Activated CD4-positive, alpha-beta T cell treated with anti-CD3 and anti-CD28 coated beads, Interleukin-2, amount 10 ng/mL, durations not matched to agents 24 days and 14 days (primary cell): ENCODE measurements around the gene TTL. TPM values are rescaled to one million over a fixed set of nuclear protein-coding genes. Genes with fewer than 3 reads are reported as not detected.
"Not testable (repeated sequence)": the region's sequence is repeated elsewhere in the genome, so short reads cannot be mapped to it uniquely, and the experiment has no call there.

ENCODE experiments used
- DNase-seq: peaks from one replicate; pipeline ENCODE4 v3.0.0; 2022
- H3K27ac Mint-ChIP-seq: one replicate; pipeline ENCODE4 v1.8.0; 2022; ENCODE audit warnings: mild to moderate bottlenecking, mixed read lengths
- H3K27me3 Mint-ChIP-seq: one replicate; pipeline ENCODE4 v1.8.0; 2022; ENCODE audit warnings: mixed read lengths
- H3K36me3 Mint-ChIP-seq: one replicate; pipeline ENCODE4 v1.8.0; 2022; ENCODE audit warnings: low read depth, mild to moderate bottlenecking, mixed read lengths
- H3K4me1 Mint-ChIP-seq: one replicate; pipeline ENCODE4 v1.8.0; 2021; ENCODE audit warnings: mixed read lengths
- H3K4me3 Mint-ChIP-seq: one replicate; pipeline ENCODE4 v1.8.0; 2022; ENCODE audit warnings: mild to moderate bottlenecking, moderate library complexity, mixed read lengths
- H3K9me3 Mint-ChIP-seq: one replicate; pipeline ENCODE4 v1.8.0; 2021; ENCODE audit warnings: mixed read lengths
- intact Hi-C: fragments of 100-400 bp; cut with micrococcal nuclease; formaldehyde crosslinking; loops from one replicate; pipeline ENCODE4 v1.15.1; 2023
- total RNA-seq: library from RNA; stranded (reverse); gene quantifications from 2 replicates; pipeline ENCODE4 v1.2.3, GENCODE V29; 2022

TTL gene
- total RNA-seq, 1 donor from 2014 or later = 44.6 TPM

GRCh38 chr2:112518807-112519206, 36.9 kb downstream of the TTL start:
- H3K4me1 Mint-ChIP-seq = no peaks in the 10 kb centered on the region
- no peaks in the 10 kb centered on the region for H3K27me3 Mint-ChIP-seq
- H3K36me3 Mint-ChIP-seq = peaks cover 61% of the 10 kb centered on the region
- no peak overlapping the region for H3K27ac Mint-ChIP-seq
- no peak overlapping the region for H3K4me3 Mint-ChIP-seq
- intact Hi-C loops = no loop called here
- H3K9me3 Mint-ChIP-seq = peaks cover 11% of the 10 kb centered on the region
- no peak for DNase-seq

GRCh38 chr2:112519506-112519905, 37.5 kb downstream of the TTL start:
- no peak overlapping the region for H3K4me3 Mint-ChIP-seq
- no peak for DNase-seq

DNA sequence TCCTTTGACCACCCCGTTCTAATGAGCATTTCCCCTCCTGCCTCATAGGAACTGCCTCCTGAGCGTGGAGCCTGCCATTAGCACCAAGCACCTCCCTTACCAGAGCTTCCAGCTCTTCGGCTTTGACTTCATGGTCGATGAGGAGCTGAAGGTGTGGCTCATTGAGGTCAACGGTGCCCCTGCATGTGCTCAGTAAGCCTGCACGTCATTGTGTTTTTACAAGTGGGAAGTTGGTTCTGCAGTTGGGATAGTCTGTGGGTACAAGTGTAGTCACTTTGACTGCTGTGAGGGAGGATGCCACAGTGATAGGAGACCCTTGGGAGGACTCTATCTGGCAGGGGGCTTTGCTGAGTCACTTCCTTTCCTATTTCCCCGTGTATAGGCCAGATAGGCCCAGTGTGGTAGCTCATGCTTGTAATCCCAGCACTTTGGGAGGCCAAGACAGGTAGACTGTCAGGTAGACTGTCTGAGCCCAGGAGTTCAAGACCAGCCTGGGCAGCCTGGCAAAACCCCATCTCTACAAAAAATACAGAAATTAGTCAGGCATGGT, 38.4 kb downstream of the TTL start:
- H3K4me1 Mint-ChIP-seq = no peaks in the 10 kb centered on the region
- H3K36me3 Mint-ChIP-seq = peaks cover 61% of the 10 kb centered on the region
- no peak for DNase-seq
- peak overlapping the region; percentile 56 for H3K27ac Mint-ChIP-seq
- H3K9me3 Mint-ChIP-seq = peaks cover 2% of the 10 kb centered on the region
- H3K4me3 Mint-ChIP-seq = no peak overlapping the region
- no peaks in the 10 kb centered on the region for H3K27me3 Mint-ChIP-seq
- intact Hi-C loops = no loop called here

More at GRCh38 chr2:112519506-112519905, 37.5 kb downstream of the TTL start:
- Mint-ChIP-seq H3K9me3 (peaks cover 9% of the 10 kb centered on the region), H3K4me1 (no peaks in the 10 kb centered on the region), H3K27ac (no peak overlapping the region), H3K27me3 (no peaks in the 10 kb centered on the region), H3K36me3 (peaks cover 63% of the 10 kb centered on the region)
- intact Hi-C loops = no loop called here

GRCh38 chr2:112523291-112523777, 41.4 kb downstream of the TTL start:
- no peak for DNase-seq
- H3K4me3 Mint-ChIP-seq = no peak overlapping the region
- no peak overlapping the region for H3K27ac Mint-ChIP-seq
- H3K27me3 Mint-ChIP-seq = no peaks in the 10 kb centered on the region
- intact Hi-C loops = no loop called here
- H3K36me3 Mint-ChIP-seq = peaks cover 66% of the 10 kb centered on the region
- H3K9me3 Mint-ChIP-seq = peaks cover 3% of the 10 kb centered on the region
- H3K4me1 Mint-ChIP-seq = peaks cover 2% of the 10 kb centered on the region

DNA sequence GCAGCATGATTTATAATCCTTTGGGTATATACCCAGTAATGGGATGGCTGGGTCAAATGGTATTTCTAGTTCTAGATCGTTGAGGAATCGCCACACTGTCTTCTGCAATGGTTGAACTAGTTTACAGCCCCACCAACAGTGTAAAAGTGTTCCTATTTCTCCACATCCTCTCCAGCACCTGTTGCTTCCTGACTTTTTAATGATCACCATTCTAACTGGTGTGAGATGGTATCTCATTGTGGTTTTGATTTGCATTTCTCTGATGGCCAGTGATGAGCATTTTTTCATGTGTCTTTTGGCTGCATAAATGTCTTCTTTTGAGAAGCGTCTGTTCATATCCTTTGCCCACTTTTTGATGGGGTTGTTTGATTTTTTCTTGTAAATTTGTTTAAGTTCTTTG, 42.3 kb downstream of the TTL start:
- H3K27me3 Mint-ChIP-seq, H3K27ac Mint-ChIP-seq, H3K4me3 Mint-ChIP-seq, DNase-seq, intact Hi-C loops, H3K9me3 Mint-ChIP-seq, H3K4me1 Mint-ChIP-seq: not testable (repeated sequence)
- H3K36me3 Mint-ChIP-seq = peaks cover 68% of the 10 kb centered on the region

- peaks cover 3% of the 10 kb centered on the region for H3K9me3 Mint-ChIP-seq
- intact Hi-C loops = no loop called here
- H3K36me3 Mint-ChIP-seq = peaks cover 43% of the 10 kb centered on the region
- no peaks in the 10 kb centered on the region for H3K27me3 Mint-ChIP-seq
- peaks cover 2% of the 10 kb centered on the region for H3K4me1 Mint-ChIP-seq
- H3K27ac Mint-ChIP-seq = no peak overlapping the region
- no peak overlapping the region for H3K4me3 Mint-ChIP-seq
- no peak for DNase-seq
Observed at GRCh38 chr2:112528541-112528940, 46.6 kb downstream of the TTL start.

- DNase-seq = no peak
- H3K27me3 Mint-ChIP-seq = no peaks in the 10 kb centered on the region
- peaks cover 32% of the 10 kb centered on the region for H3K36me3 Mint-ChIP-seq
- H3K4me1 Mint-ChIP-seq = peaks cover 2% of the 10 kb centered on the region
- no peak overlapping the region for H3K27ac Mint-ChIP-seq
- intact Hi-C loops = no loop called here
- H3K4me3 Mint-ChIP-seq = no peak overlapping the region
- H3K9me3 Mint-ChIP-seq = peaks cover 3% of the 10 kb centered on the region
Observed at GRCh38 chr2:112529757-112530156, 47.8 kb downstream of the TTL start.

GRCh38 chr2:112530728-112531127, 48.8 kb downstream of the TTL start:
- Mint-ChIP-seq H3K4me3 (no peak overlapping the region), H3K36me3 (peaks cover 28% of the 10 kb centered on the region), H3K27me3 (no peaks in the 10 kb centered on the region), H3K4me1 (peaks cover 2% of the 10 kb centered on the region), H3K27ac (no peak overlapping the region), H3K9me3 (no peaks in the 10 kb centered on the region)
- intact Hi-C loops = no loop called here
- DNase-seq = no peak

- no peaks in the 10 kb centered on the region for H3K4me1 Mint-ChIP-seq
- no peak overlapping the region for H3K27ac Mint-ChIP-seq
- no peaks in the 10 kb centered on the region for H3K9me3 Mint-ChIP-seq
- no peak overlapping the region for H3K4me3 Mint-ChIP-seq
- intact Hi-C loops = no loop called here
- no peak for DNase-seq
- no peaks in the 10 kb centered on the region for H3K27me3 Mint-ChIP-seq
- H3K36me3 Mint-ChIP-seq = peaks cover 7% of the 10 kb centered on the region
Observed at GRCh38 chr2:112534826-112535225, 52.9 kb downstream of the TTL start.

- H3K27ac Mint-ChIP-seq, H3K4me1 Mint-ChIP-seq, H3K4me3 Mint-ChIP-seq, DNase-seq, H3K9me3 Mint-ChIP-seq, H3K27me3 Mint-ChIP-seq, intact Hi-C loops, H3K36me3 Mint-ChIP-seq: not testable (repeated sequence)
Observed at GRCh38 chr2:112536665-112537064, 54.7 kb downstream of the TTL start.

GRCh38 chr2:112539306-112539705, 57.4 kb downstream of the TTL start:
- H3K27me3 Mint-ChIP-seq = no peaks in the 10 kb centered on the region
- H3K9me3 Mint-ChIP-seq = no peaks in the 10 kb centered on the region
- peaks cover 6% of the 10 kb centered on the region for H3K4me1 Mint-ChIP-seq
- H3K4me3 Mint-ChIP-seq = no peak overlapping the region
- intact Hi-C loops = no loop called here
- DNase-seq = no peak
- H3K36me3 Mint-ChIP-seq = peaks cover 2% of the 10 kb centered on the region
- H3K27ac Mint-ChIP-seq = no peak overlapping the region

DNA sequence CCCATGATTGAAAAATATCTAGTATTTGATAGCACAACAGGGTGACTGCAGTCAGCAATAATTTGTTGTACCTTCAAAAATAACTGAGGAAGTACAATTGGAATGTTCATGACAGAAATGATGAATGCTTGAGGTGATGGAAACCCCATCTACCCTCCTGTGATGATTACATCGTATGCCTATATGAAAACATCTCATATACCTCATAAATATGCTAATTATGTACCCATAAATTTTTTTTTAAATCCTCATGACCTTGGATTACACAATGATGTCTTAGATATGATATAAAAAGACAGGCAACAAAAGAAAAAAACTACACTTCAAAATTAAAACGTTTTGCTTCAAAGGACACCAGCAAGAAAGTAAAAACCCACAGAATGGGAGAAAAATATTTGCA, 59.0 kb downstream of the TTL start:
- H3K27ac Mint-ChIP-seq = peak overlapping the region; percentile 2
- DNase-seq = no peak
- intact Hi-C loops = loop anchor here (5.0 to 10.0 kb wide), 2 partner anchors 264 to 286 kb away; partner anchors contain the start of genes ZC3H6 and ZC3H8
- H3K4me1 Mint-ChIP-seq = peaks cover 9% of the 10 kb centered on the region
- peaks cover 2% of the 10 kb centered on the region for H3K36me3 Mint-ChIP-seq
- H3K4me3 Mint-ChIP-seq = no peak overlapping the region
- no peaks in the 10 kb centered on the region for H3K27me3 Mint-ChIP-seq
- H3K9me3 Mint-ChIP-seq = no peaks in the 10 kb centered on the region

DNA sequence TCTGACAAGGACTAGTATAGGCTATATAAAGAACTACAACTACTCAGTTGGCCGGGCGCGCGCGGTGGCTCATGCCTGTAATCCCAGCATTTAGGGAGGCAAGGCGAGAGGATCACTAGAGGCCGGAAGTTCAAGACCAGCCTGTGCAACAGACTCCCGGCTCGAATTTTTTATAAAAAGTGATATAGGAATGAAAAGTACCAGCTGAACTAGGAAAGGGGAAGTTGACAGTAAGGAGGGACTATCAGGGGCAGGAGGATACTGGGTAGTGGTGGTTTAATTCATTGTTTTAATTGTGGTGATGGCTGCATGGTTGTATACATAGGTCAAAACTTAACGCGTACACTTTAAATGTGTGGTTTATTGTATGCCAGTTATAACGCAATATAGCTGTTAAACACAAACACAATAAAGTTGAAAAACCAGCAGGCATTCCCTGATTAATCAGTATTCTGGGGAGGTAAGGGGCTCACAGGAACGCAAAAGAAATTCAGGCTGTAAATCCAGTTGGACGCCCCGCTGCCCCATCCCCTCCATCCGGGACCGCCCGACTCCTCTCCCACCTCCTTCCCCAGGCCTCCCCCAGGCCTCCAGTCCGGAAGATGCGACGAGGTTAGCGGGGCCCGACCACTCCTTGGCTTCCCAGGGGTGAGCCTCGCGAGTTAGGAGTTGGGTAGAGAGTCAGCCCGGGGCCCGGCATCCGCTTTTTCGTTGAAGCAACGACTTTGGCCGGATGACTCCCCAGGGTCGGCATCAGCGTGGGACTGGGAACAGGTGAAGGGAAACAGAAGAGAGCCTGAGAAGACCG, 59.6 kb downstream of the TTL start:
- Mint-ChIP-seq H3K36me3 (peaks cover 5% of the 10 kb centered on the region), H3K9me3 (no peaks in the 10 kb centered on the region), H3K27me3 (no peaks in the 10 kb centered on the region), H3K4me1 (peaks cover 9% of the 10 kb centered on the region), H3K27ac (no peak overlapping the region), H3K4me3 (no peak overlapping the region)
- peak; percentile 94 for DNase-seq
- intact Hi-C loops = loop anchor here (1.0 to 10.0 kb wide), 4 partner anchors 43 to 287 kb away; partner anchors contain the start of genes CHCHD5, ZC3H6 and ZC3H8
